ENCODE measurements around the gene GRM7. TPM values are rescaled to one million over a fixed set of nuclear protein-coding genes. Genes with fewer than 3 reads are reported as not detected.

Gene GRM7
- total and polyA plus RNA-seq, 2 experiments from 2014 or later = 0.40 TPM; not detected in 1

DNA sequence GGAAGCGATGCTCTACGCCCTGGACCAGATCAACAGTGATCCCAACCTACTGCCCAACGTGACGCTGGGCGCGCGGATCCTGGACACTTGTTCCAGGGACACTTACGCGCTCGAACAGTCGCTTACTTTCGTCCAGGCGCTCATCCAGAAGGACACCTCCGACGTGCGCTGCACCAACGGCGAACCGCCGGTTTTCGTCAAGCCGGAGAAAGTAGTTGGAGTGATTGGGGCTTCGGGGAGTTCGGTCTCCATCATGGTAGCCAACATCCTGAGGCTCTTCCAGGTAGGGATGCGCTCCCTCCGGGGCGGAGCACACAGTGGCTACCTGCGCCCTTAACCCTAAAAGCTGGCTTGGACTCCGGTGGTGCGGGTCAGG, 698 bp downstream of the GRM7 start:
- no peaks in the 10 kb centered on the region for H3K4me1 ChIP-seq (ENCODE audit: insufficient read depth)
- no peak overlapping the region for H3K27ac Mint-ChIP-seq
- no peak for DNase-seq (ENCODE audit: low spot score)
- TF ChIP-seq, protein P1, sequence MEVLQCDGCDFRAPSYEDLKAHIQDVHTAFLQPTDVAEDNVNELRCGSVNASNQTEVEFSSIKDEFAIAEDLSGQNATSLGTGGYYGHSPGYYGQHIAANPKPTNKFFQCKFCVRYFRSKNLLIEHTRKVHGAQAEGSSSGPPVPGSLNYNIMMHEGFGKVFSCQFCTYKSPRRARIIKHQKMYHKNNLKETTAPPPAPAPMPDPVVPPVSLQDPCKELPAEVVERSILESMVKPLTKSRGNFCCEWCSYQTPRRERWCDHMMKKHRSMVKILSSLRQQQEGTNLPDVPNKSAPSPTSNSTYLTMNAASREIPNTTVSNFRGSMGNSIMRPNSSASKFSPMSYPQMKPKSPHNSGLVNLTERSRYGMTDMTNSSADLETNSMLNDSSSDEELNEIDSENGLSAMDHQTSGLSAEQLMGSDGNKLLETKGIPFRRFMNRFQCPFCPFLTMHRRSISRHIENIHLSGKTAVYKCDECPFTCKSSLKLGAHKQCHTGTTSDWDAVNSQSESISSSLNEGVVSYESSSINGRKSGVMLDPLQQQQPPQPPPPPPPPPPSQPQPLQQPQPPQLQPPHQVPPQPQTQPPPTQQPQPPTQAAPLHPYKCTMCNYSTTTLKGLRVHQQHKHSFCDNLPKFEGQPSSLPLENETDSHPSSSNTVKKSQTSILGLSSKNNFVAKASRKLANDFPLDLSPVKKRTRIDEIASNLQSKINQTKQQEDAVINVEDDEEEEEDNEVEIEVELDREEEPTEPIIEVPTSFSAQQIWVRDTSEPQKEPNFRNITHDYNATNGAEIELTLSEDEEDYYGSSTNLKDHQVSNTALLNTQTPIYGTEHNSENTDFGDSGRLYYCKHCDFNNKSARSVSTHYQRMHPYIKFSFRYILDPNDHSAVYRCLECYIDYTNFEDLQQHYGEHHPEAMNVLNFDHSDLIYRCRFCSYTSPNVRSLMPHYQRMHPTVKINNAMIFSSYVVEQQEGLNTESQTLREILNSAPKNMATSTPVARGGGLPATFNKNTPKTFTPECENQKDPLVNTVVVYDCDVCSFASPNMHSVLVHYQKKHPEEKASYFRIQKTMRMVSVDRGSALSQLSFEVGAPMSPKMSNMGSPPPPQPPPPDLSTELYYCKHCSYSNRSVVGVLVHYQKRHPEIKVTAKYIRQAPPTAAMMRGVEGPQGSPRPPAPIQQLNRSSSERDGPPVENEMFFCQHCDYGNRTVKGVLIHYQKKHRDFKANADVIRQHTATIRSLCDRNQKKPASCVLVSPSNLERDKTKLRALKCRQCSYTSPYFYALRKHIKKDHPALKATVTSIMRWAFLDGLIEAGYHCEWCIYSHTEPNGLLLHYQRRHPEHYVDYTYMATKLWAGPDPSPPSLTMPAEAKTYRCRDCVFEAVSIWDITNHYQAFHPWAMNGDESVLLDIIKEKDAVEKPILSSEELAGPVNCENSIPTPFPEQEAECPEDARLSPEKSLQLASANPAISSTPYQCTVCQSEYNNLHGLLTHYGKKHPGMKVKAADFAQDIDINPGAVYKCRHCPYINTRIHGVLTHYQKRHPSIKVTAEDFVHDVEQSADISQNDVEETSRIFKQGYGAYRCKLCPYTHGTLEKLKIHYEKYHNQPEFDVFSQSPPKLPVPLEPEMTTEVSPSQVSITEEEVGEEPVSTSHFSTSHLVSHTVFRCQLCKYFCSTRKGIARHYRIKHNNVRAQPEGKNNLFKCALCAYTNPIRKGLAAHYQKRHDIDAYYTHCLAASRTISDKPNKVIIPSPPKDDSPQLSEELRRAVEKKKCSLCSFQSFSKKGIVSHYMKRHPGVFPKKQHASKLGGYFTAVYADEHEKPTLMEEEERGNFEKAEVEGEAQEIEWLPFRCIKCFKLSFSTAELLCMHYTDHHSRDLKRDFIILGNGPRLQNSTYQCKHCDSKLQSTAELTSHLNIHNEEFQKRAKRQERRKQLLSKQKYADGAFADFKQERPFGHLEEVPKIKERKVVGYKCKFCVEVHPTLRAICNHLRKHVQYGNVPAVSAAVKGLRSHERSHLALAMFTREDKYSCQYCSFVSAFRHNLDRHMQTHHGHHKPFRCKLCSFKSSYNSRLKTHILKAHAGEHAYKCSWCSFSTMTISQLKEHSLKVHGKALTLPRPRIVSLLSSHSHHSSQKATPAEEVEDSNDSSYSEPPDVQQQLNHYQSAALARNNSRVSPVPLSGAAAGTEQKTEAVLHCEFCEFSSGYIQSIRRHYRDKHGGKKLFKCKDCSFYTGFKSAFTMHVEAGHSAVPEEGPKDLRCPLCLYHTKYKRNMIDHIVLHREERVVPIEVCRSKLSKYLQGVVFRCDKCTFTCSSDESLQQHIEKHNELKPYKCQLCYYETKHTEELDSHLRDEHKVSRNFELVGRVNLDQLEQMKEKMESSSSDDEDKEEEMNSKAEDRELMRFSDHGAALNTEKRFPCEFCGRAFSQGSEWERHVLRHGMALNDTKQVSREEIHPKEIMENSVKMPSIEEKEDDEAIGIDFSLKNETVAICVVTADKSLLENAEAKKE (CRISPR knock-in tag; IDR thresholded peaks at IDR 0.05) = no peak
- TF ChIP-seq STAT1 (IDR thresholded peaks at IDR 0.05; ENCODE audit: unreplicated experiment) = no peak
- no peak for TF ChIP-seq JUNB (IDR thresholded peaks at IDR 0.05; ENCODE audit: unreplicated experiment)
- TF ChIP-seq CREB1 (CRISPR knock-in tag; IDR thresholded peaks at IDR 0.05; ENCODE audit: low read depth) = no peak
- no peak for TF ChIP-seq POLR2AphosphoS5 (IDR thresholded peaks at IDR 0.05; ENCODE audit: low read depth)
- TF ChIP-seq ZNF114 (CRISPR knock-in tag; IDR thresholded peaks at IDR 0.05) = no peak
- TF ChIP-seq EZH2phosphoT487 (IDR thresholded peaks at IDR 0.05; ENCODE audit: unreplicated experiment) = no peak
- no peak for TF ChIP-seq ZNF331 (CRISPR knock-in tag; IDR thresholded peaks at IDR 0.05; ENCODE audit: low read depth)
- TF ChIP-seq, protein P2, sequence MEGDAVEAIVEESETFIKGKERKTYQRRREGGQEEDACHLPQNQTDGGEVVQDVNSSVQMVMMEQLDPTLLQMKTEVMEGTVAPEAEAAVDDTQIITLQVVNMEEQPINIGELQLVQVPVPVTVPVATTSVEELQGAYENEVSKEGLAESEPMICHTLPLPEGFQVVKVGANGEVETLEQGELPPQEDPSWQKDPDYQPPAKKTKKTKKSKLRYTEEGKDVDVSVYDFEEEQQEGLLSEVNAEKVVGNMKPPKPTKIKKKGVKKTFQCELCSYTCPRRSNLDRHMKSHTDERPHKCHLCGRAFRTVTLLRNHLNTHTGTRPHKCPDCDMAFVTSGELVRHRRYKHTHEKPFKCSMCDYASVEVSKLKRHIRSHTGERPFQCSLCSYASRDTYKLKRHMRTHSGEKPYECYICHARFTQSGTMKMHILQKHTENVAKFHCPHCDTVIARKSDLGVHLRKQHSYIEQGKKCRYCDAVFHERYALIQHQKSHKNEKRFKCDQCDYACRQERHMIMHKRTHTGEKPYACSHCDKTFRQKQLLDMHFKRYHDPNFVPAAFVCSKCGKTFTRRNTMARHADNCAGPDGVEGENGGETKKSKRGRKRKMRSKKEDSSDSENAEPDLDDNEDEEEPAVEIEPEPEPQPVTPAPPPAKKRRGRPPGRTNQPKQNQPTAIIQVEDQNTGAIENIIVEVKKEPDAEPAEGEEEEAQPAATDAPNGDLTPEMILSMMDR (conservative IDR thresholded peaks at IDR 0.05; ENCODE audit: low read depth in 2 of 2) = no peak
- TF ChIP-seq, protein P3, sequence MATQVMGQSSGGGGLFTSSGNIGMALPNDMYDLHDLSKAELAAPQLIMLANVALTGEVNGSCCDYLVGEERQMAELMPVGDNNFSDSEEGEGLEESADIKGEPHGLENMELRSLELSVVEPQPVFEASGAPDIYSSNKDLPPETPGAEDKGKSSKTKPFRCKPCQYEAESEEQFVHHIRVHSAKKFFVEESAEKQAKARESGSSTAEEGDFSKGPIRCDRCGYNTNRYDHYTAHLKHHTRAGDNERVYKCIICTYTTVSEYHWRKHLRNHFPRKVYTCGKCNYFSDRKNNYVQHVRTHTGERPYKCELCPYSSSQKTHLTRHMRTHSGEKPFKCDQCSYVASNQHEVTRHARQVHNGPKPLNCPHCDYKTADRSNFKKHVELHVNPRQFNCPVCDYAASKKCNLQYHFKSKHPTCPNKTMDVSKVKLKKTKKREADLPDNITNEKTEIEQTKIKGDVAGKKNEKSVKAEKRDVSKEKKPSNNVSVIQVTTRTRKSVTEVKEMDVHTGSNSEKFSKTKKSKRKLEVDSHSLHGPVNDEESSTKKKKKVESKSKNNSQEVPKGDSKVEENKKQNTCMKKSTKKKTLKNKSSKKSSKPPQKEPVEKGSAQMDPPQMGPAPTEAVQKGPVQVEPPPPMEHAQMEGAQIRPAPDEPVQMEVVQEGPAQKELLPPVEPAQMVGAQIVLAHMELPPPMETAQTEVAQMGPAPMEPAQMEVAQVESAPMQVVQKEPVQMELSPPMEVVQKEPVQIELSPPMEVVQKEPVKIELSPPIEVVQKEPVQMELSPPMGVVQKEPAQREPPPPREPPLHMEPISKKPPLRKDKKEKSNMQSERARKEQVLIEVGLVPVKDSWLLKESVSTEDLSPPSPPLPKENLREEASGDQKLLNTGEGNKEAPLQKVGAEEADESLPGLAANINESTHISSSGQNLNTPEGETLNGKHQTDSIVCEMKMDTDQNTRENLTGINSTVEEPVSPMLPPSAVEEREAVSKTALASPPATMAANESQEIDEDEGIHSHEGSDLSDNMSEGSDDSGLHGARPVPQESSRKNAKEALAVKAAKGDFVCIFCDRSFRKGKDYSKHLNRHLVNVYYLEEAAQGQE (IDR thresholded peaks at IDR 0.05; ENCODE audit: unreplicated experiment) = no peak
- TF ChIP-seq NANOG (IDR thresholded peaks at IDR 0.05; ENCODE audit: borderline replicate concordance) = no peak
- no peak for TF ChIP-seq EZH2 (IDR thresholded peaks at IDR 0.05; ENCODE audit: low read depth, unreplicated experiment)
- TF ChIP-seq, protein P4, sequence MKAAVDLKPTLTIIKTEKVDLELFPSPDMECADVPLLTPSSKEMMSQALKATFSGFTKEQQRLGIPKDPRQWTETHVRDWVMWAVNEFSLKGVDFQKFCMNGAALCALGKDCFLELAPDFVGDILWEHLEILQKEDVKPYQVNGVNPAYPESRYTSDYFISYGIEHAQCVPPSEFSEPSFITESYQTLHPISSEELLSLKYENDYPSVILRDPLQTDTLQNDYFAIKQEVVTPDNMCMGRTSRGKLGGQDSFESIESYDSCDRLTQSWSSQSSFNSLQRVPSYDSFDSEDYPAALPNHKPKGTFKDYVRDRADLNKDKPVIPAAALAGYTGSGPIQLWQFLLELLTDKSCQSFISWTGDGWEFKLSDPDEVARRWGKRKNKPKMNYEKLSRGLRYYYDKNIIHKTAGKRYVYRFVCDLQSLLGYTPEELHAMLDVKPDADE (IDR thresholded peaks at IDR 0.05) = no peak
- H3K79me2 ChIP-seq (replicated peaks; ENCODE audit: insufficient read depth) = no peaks in the 10 kb centered on the region
- no peak overlapping the region for H3K4me2 ChIP-seq
- no peaks in the 10 kb centered on the region for H4K20me1 ChIP-seq (replicated peaks; ENCODE audit: insufficient read depth)
- H3K27me3 ChIP-seq (ENCODE audit: insufficient read depth) = peaks cover 13% of the 10 kb centered on the region; the same call in 1 of the 2 replicates
- H3K4me3 ChIP-seq = no peak overlapping the region
- H3K27me3 Mint-ChIP-seq (ENCODE audit: insufficient read depth, low read depth, poor library complexity) = peaks cover 49% of the 10 kb centered on the region
- peaks cover 11% of the 10 kb centered on the region; the same call in 1 of the 2 replicates for H3K36me3 ChIP-seq (ENCODE audit: insufficient read depth)
- no peak overlapping the region for H2AFZ ChIP-seq
- H3K36me3 Mint-ChIP-seq (ENCODE audit: low read depth) = peaks cover 12% of the 10 kb centered on the region
- H3K4me1 Mint-ChIP-seq = peaks cover 16% of the 10 kb centered on the region
- no peaks in the 10 kb centered on the region for H3K9me2 ChIP-seq (ENCODE audit: insufficient read depth)
- peak; percentile 13 for ATAC-seq
- peaks cover 77% of the 10 kb centered on the region for H3K9me3 Mint-ChIP-seq
- H3K27ac ChIP-seq (ENCODE audit: low read depth) = no peak overlapping the region
- H3F3A ChIP-seq (replicated peaks; ENCODE audit: low read depth) = no peaks in the 10 kb centered on the region
- peak overlapping the region; percentile 73 for H3K4me3 Mint-ChIP-seq
